PFSK-1 (cell line): ENCODE data around the gene KCNC4.

ENCODE experiments used
- FOXP2 ChIP-seq: optimal IDR thresholded peaks from 2 replicates; pipeline ENCODE3; 2011; ENCODE audit warnings: borderline replicate concordance, control low read depth, inconsistent platforms; ENCODE audit not compliant: insufficient read depth; ENCODE audit errors: extremely low read length, extremely low read depth
- POLR2AphosphoS5 ChIP-seq: IDR thresholded peaks from 2 replicates; pipeline ENCODE4 v1.6.1; 2012; ENCODE audit warnings: low read depth, mild to moderate bottlenecking, control low read depth, low read length, moderate library complexity
- SIN3A ChIP-seq: IDR thresholded peaks from 2 replicates; pipeline ENCODE4 v1.6.1; 2012; ENCODE audit warnings: mild to moderate bottlenecking, low read length, moderate library complexity, borderline replicate concordance; ENCODE audit not compliant: insufficient read depth
- TAF1 ChIP-seq: IDR thresholded peaks from 2 replicates; pipeline ENCODE4 v1.6.1; 2012; ENCODE audit warnings: low read length, control low read depth, borderline replicate concordance; ENCODE audit not compliant: insufficient read depth
- TF ChIP-seq, protein P1 (sequence below), 2 experiments: IDR thresholded peaks; 2 replicates each; pipeline versions ENCODE4 v1.6.1 to v1.8.0; 2011 to 2012; ENCODE audit warnings: low read depth in 2 of 2, low read length in 2 of 2, control low read depth in 1 of 2, inconsistent platforms in 1 of 2, mild to moderate bottlenecking in 1 of 2, moderate library complexity in 1 of 2; ENCODE audit not compliant: insufficient read depth in 1 of 2

The KCNC4 gene

DNA sequence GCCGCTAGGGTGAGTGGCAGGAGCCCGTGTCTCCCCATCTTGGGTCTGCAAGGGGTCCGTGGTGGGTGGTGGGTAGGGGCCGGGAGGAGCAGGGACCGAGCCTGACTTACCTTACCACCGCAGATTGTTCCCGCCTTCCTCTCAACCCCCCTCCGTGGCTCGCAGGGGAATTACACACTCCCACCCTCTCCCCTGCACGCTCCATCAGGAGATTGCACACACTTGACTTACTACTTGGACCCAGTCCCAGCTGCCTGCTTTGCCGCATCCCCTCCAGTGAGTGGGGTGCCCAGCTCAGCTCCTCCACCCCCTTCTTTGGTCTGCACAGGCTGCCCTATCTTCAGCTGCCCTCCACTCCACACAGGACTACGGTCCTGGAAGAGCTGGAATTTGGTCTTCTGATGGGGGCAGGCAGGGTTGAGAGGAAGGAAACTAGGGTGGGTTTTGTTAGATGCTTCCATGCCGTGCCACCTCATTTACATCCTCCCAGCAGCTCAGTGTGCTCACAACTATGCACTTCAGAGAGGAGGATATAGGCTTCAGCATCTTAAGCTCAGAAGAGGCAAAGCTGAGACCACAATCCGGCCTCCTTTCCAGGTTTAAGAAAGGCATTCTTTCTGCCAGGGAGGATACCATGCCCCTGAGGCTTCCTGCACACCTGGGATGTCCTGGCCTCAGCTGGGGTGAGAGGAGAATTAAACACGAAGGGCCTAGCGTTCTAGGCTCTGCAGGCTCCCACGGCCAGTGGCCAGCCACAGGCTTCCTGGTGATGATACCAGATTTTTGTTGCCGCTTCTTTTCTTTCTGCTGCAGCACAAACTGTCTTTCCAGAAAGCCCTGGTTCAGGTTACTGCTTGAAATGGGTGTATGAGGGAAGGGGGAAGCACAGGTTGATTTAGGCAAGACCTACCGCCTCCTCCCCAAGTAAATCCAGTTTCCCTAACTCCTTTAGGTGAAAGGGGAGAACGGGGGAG lies 2.3 kb downstream of the KCNC4 start:
- TF ChIP-seq, protein P1, sequence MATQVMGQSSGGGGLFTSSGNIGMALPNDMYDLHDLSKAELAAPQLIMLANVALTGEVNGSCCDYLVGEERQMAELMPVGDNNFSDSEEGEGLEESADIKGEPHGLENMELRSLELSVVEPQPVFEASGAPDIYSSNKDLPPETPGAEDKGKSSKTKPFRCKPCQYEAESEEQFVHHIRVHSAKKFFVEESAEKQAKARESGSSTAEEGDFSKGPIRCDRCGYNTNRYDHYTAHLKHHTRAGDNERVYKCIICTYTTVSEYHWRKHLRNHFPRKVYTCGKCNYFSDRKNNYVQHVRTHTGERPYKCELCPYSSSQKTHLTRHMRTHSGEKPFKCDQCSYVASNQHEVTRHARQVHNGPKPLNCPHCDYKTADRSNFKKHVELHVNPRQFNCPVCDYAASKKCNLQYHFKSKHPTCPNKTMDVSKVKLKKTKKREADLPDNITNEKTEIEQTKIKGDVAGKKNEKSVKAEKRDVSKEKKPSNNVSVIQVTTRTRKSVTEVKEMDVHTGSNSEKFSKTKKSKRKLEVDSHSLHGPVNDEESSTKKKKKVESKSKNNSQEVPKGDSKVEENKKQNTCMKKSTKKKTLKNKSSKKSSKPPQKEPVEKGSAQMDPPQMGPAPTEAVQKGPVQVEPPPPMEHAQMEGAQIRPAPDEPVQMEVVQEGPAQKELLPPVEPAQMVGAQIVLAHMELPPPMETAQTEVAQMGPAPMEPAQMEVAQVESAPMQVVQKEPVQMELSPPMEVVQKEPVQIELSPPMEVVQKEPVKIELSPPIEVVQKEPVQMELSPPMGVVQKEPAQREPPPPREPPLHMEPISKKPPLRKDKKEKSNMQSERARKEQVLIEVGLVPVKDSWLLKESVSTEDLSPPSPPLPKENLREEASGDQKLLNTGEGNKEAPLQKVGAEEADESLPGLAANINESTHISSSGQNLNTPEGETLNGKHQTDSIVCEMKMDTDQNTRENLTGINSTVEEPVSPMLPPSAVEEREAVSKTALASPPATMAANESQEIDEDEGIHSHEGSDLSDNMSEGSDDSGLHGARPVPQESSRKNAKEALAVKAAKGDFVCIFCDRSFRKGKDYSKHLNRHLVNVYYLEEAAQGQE (IDR thresholded peaks at IDR 0.05; ENCODE audit: insufficient read depth in 1 of 2, low read depth in 2 of 2, low read length in 2 of 2), result no peak
- TF ChIP-seq SIN3A (no peak), FOXP2 (no peak), TAF1 (no peak), POLR2AphosphoS5 (no peak)

DNA sequence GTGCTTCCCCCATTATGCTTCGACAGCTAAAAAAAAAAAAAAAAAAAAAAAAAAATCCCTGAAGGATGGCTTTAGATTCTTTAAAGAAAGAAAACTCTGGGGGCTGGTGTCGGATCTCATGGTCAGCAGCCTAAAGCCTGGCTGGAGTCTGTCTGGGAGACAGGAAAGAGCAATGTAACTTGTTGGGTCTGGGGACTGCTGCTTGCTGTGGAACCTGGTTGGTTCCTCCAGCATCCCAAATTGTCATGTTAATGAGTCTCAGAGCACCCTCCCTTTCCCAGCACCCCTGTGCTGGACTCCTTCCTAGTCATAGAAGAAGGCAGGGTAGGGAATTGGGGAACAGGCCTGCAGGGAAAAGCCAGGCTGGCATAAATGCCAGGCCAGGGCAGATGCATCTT lies 3.0 kb downstream of the KCNC4 start:
- no peak for TF ChIP-seq POLR2AphosphoS5
- TF ChIP-seq TAF1, result no peak
- TF ChIP-seq FOXP2, result no peak
- TF ChIP-seq SIN3A, result no peak
- TF ChIP-seq, protein P1 (IDR thresholded peaks at IDR 0.05; ENCODE audit: insufficient read depth in 1 of 2, low read depth in 2 of 2, low read length in 2 of 2), result no peak

DNA sequence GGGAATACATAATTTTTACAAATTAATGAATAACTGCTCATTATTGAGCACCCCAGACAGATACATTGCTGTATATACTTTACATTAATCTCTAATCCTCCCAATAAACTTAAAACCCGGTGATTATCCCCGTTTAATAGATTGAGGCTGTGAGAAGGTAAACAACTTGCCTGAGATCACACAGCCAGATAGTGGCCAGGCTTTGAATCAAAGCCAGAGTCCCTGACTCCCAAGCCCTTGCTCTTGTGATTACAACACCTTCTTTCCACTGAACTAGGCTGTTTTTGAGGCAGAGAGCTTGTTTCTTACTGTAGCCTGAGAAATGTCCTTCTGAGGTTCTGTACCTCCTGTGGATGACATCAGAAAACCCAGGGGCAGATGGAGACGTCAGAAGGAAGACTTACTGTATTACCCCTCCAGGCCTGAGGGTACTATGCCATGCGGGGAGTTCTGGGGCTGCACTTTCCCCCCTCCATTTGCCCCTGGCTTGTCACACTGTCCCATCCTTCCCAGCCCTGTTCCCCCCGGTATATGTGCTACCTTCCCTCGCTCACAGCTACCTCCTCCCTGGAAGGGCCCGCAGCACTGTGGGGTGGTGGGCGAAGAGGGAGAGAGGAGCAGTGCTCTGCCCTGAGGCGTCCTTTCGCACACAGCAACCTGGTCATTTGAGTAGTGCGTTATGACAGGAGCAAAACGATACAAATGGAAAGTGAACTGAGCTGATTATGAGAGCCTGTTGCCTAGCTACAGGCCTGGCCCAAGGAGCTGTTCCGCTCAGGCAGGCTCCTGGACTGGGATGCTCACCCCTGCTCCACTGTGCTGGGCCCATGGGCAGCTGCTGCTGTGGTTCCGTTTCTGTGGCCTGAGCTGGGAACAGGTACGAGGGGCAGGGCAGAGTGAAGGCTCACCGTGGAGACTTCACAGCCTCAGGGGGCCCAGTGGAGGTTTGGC lies 4.6 kb downstream of the KCNC4 start:
- TF ChIP-seq, protein P1 (IDR thresholded peaks at IDR 0.05; ENCODE audit: insufficient read depth in 1 of 2, low read depth in 2 of 2, low read length in 2 of 2), result no peak
- TF ChIP-seq FOXP2, result no peak
- no peak for TF ChIP-seq SIN3A
- no peak for TF ChIP-seq TAF1
- TF ChIP-seq POLR2AphosphoS5, result no peak

DNA sequence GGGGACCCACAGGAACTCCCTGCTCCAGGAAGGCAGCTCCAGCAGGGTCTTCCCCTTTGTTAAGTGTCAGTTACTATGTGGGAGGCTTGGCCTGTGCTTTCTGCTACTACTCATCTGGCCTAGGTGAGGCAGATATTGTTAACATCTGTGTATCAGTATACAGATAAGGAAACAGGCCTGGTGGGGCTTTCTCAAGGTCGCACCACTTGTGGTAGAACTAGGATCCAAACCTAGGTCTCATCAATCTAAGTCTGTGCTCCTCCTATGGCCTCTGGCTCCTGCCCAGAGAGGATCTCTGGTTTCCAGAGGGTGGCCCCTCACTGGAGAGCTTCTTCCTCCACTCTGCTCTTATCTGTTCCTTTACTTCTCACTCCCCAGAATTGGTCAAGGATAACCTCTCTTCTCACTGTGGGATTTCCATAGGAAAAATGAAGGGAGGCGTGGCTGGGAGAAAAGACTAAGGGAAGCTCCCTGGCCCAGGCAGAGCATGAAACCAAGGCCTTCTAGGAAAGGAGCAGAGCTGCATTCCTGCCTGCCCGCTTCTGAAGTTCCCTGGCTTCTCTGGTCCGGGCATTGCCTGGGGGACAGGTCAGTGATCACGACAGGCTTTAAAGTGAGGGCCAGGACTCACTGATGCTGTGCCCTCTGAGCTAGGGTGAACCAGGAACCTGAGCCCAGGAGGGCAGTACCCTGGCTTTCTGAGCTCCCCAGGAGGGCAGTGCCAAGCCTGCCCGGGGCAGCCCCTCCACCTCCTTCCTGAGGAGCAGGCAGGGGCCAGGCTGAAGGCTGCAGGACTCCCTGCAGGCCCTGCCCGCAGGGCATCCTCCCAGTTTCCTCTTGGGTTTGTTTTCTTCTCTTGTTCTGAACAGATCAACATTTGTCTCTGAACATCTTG lies 5.8 kb downstream of the KCNC4 start:
- TF ChIP-seq POLR2AphosphoS5 (no peak), SIN3A (no peak), TAF1 (no peak), FOXP2 (no peak)
- TF ChIP-seq, protein P1 (IDR thresholded peaks at IDR 0.05; ENCODE audit: insufficient read depth in 1 of 2, low read depth in 2 of 2, low read length in 2 of 2), result no peak
